Kidney (tissue), 14 donors: Measurements from ENCODE around the gene KRTAP5-6. TPM values are rescaled to one million over a fixed set of nuclear protein-coding genes. Genes with fewer than 3 reads are reported as not detected.

Experiments
- DNase-seq, 5 donors: peaks; one replicate each; pipeline ENCODE4 v3.0.0-alpha.2; 2013 to 2020
- FAIRE-seq: peaks from 2 replicates; lab custom pipeline; 2012; peaks lifted over from hg19 to GRCh38; lab: Jason Lieb, UNC
- H3K27ac ChIP-seq, 2 donors: one replicate each; pipeline ENCODE4 v1.7.0; 2013; ENCODE audit warnings: low read depth in 2 of 2, low read length in 2 of 2, inconsistent platforms in 1 of 2
- H3K27me3 ChIP-seq: one replicate; pipeline ENCODE4 v1.7.1; 2013; ENCODE audit warnings: low read length, inconsistent platforms; ENCODE audit not compliant: control insufficient read depth, insufficient read depth
- H3K36me3 ChIP-seq, 3 donors: one replicate each; pipeline versions ENCODE4 v1.7.0 to v1.7.1; 2013; ENCODE audit warnings: low read length in 3 of 3, control low read depth in 1 of 3, inconsistent platforms in 1 of 3; ENCODE audit not compliant: insufficient read depth in 3 of 3, control insufficient read depth in 2 of 3
- H3K4me1 ChIP-seq, 3 donors: one replicate each; pipeline versions ENCODE4 v1.7.0 to v1.7.1; 2013; ENCODE audit warnings: low read length in 3 of 3, inconsistent platforms in 1 of 3, low read depth in 1 of 3; ENCODE audit not compliant: control insufficient read depth in 2 of 3, insufficient read depth in 2 of 3
- H3K4me3 ChIP-seq, 3 donors: one replicate each; pipeline versions ENCODE4 v1.7.0 to v1.8.1; 2013; ENCODE audit warnings: low read length in 3 of 3, control low read depth in 1 of 3, inconsistent platforms in 1 of 3
- H3K9ac ChIP-seq, 3 donors: one replicate each; pipeline versions ENCODE4 v1.7.0 to v1.7.1; 2013; ENCODE audit warnings: low read length in 3 of 3, control low read depth in 1 of 3, inconsistent platforms in 1 of 3
- H3K9me3 ChIP-seq, 3 donors: one replicate each; pipeline versions ENCODE4 v1.7.0 to v1.7.1; 2013; ENCODE audit warnings: low read length in 3 of 3, control low read depth in 1 of 3, inconsistent platforms in 1 of 3; ENCODE audit not compliant: control insufficient read depth in 2 of 3, insufficient read depth in 1 of 3
- CTCF ChIP-seq: IDR thresholded peaks from 3 replicates; pipeline ENCODE4 v1.5.1; 2012; ENCODE audit warnings: mild to moderate bottlenecking, moderate library complexity, borderline replicate concordance; ENCODE audit not compliant: insufficient read depth; ENCODE audit errors: extremely low read depth
- intact Hi-C: fragments of 100-400 bp; cut with DNase I; formaldehyde crosslinking; loops from one replicate; pipeline ENCODE4 v1.11.1; 2022
- polyA plus RNA-seq: library from polyadenylated mRNA; stranded (reverse); fragments of 350-450 nt; fragmentation: Illumina TruSeq; extraction: RNeasy Lipid Tissue Mini Kit (QIAGEN cat#74804); gene quantifications from one replicate; pipeline ENCODE4 v1.2.3, GENCODE V29; 2014; ENCODE audit warnings: low read depth, low replicate concordance; ENCODE audit not compliant: insufficient read depth
- total RNA-seq: library from RNA; stranded (reverse); fragmentation: NEBNext Ultra II Directional; extraction: Animal tissue kit (Norgen Biotek cat#: 25700); gene quantifications from one replicate; pipeline ENCODE4 v1.2.1, GENCODE V29; 2021
- donor health status: control.
- donor health status: control.
- donor health status: control.
- donor health status: control.
- donor health status: control.
- donor health status: DM: yes; HTN: yes; CAD: no.
- donor health status: Normal renal cell carcinoma (clear cell type).

Gene KRTAP5-6
- total and polyA plus RNA-seq, 2 donors from 2014 or later: not detected

DNA sequence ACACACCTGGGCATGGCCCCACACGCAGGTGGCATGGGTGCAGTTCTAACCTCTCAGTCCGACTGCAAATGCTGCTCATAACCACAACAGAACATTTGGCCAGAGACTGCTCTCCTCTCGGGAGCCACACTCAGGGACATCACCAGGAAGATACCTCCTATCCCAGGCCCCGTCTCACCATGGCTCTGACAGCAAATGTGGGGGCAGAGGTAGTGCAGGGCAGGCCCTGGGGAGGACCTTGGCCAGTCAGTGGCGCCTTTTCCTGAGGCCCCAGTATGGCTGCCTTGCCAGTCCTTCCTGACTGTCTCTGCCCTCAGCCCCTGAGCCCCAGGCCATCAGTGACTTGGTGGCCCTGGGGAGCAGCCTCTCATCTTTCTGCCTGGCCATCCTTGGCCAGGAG lies 2.8 kb downstream of the KRTAP5-6 start:
- intact Hi-C loops: loop anchor here (5.0 kb wide), 1 partner anchor 453 kb away; no protein-coding TSS in a partner anchor
- DNase-seq (peak in 1 of 5 donors; percentile 24), FAIRE-seq (no peak)
- H3K27ac ChIP-seq: no peak overlapping the region
- H3K4me1 ChIP-seq: no peaks in the 10 kb centered on the region
- H3K9me3 ChIP-seq: no peaks in the 10 kb centered on the region
- no peak overlapping the region for H3K9ac ChIP-seq
- no peak overlapping the region for H3K4me3 ChIP-seq
- no peaks in the 10 kb centered on the region for H3K36me3 ChIP-seq
- TF ChIP-seq CTCF: no peak
- H3K27me3 ChIP-seq: no peaks in the 10 kb centered on the region

DNA sequence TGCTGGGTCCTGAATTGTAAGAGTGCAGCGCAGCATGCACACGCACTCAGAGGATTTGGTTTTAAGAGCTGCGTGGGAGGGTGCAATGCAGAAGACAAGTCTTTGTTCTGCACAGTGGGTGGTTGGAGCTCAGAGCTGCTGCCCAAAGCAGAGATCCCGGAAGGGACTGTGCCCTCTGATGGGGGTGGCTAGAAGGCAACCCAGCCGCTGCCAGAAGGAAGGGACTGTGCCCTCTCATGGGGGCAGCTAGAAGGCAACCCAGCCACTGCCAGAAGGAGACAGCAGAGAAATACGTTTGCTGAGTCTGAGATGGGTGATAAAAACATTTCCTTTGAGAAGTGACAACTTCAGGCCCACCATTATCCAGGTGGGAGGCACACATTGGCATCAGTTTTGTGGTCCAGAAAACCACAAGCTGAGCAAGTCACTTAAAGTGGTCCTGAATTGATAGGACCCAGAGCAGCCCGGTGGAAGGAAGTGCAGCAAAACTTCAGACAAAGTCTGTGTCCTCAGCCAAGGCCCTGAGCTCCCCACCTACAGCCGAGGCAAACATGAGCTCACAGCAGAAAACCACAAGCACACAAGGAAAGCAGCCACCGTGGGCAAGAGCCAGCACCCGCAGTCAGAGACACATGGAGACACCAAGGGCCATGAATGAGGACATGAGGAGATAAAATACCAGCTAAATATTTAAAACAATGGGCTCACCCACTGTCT lies 4.3 kb downstream of the KRTAP5-6 start:
- no peak for TF ChIP-seq CTCF
- H3K36me3 ChIP-seq: no peaks in the 10 kb centered on the region
- H3K9me3 ChIP-seq: no peaks in the 10 kb centered on the region
- H3K4me1 ChIP-seq: no peaks in the 10 kb centered on the region
- intact Hi-C loops: no loop called here
- H3K27me3 ChIP-seq: no peaks in the 10 kb centered on the region
- DNase-seq: peak in 2 of 5 donors; percentile 27 to 32
- FAIRE-seq: no peak
- no peak overlapping the region for H3K4me3 ChIP-seq
- H3K27ac ChIP-seq: no peak overlapping the region
- H3K9ac ChIP-seq: no peak overlapping the region

DNA sequence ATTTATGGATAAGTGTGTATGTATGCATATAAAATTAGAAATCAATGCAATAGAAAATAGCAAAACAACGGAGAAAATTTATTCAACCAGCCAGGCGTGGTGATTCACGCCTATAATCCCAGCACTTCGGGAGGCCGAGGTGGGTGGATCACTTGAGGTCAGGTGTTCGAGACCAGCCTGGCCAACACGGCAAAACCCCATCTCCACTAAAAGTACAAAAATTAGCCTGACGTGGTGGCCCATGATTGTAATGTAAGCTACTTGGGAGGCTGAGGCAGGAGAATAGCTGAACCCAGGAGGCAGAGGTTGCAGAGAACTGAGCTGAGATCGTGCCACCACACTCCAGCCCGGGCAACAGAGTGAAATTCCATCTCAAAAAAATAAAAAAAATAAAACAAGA lies 5.5 kb downstream of the KRTAP5-6 start:
- no peak overlapping the region for H3K27ac ChIP-seq
- H3K36me3 ChIP-seq: no peaks in the 10 kb centered on the region
- no peaks in the 10 kb centered on the region for H3K27me3 ChIP-seq
- H3K4me1 ChIP-seq: no peaks in the 10 kb centered on the region
- FAIRE-seq (no peak), DNase-seq (peak in 1 of 5 donors; percentile 15)
- no peaks in the 10 kb centered on the region for H3K9me3 ChIP-seq
- intact Hi-C loops: no loop called here
- H3K9ac ChIP-seq: no peak overlapping the region
- TF ChIP-seq CTCF: no peak
- no peak overlapping the region for H3K4me3 ChIP-seq
